DOHH2 (cell line): ENCODE results near the gene CLIC4.
"Not testable (repeated sequence)": the region's sequence is repeated elsewhere in the genome, so short reads cannot be mapped to it uniquely, and the experiment has no call there.

ENCODE experiments used
- H3F3A ChIP-seq: fragments of 200-600 bp; sonication (generic), shearing (Covaris generic); 2 replicates; pipeline ENCODE4 v1.6.0; 2016; ENCODE audit warnings: antibody characterized with exemption, mild to moderate bottlenecking; ENCODE audit not compliant: control insufficient read depth, insufficient read depth
- H3K27ac ChIP-seq: fragments of 200-600 bp; sonication (generic); 2 replicates; pipeline ENCODE4 v1.5.1; 2014; ENCODE audit warnings: low read depth, mild to moderate bottlenecking, low read length, moderate library complexity
- H3K27me3 ChIP-seq: fragments of 200-600 bp; sonication (generic); 2 replicates; pipeline ENCODE4 v1.6.1; 2014; ENCODE audit warnings: mild to moderate bottlenecking, low read length, mixed read lengths; ENCODE audit not compliant: control insufficient read depth
- H3K36me3 ChIP-seq: fragments of 200-600 bp; sonication (generic); 2 replicates; pipeline ENCODE4 v1.6.1; 2014; ENCODE audit warnings: mild to moderate bottlenecking, low read length, moderate library complexity, mixed read lengths; ENCODE audit not compliant: control insufficient read depth
- H3K4me1 ChIP-seq: fragments of 200-600 bp; sonication (generic); 2 replicates; pipeline ENCODE4 v1.6.1; 2014; ENCODE audit warnings: mild to moderate bottlenecking, low read length, mixed read lengths; ENCODE audit not compliant: control insufficient read depth
- H3K4me2 ChIP-seq: fragments of 200-600 bp; sonication (generic); 2 replicates; pipeline ENCODE4 v1.6.0; 2014; ENCODE audit warnings: mild to moderate bottlenecking, low read length, moderate library complexity
- H3K4me3 ChIP-seq: fragments of 200-600 bp; sonication (generic); 2 replicates; pipeline ENCODE4 v1.5.1; 2014; ENCODE audit warnings: mild to moderate bottlenecking, low read length, mixed read lengths
- H3K79me2 ChIP-seq: fragments of 200-600 bp; sonication (generic); 2 replicates; pipeline ENCODE4 v1.6.1; 2014; ENCODE audit warnings: mild to moderate bottlenecking, low read length, mixed read lengths; ENCODE audit not compliant: control insufficient read depth
- H3K9me2 ChIP-seq: fragments of 200-600 bp; sonication (generic); replicated peaks from 2 replicates; pipeline ENCODE4 v1.6.1; 2014; ENCODE audit warnings: mild to moderate bottlenecking, low read length, mixed read lengths; ENCODE audit not compliant: control insufficient read depth
- H3K9me3 ChIP-seq: fragments of 200-600 bp; sonication (generic); 2 replicates; pipeline ENCODE4 v1.6.1; 2014; ENCODE audit warnings: antibody characterized with exemption, low read length, mixed read lengths; ENCODE audit not compliant: control insufficient read depth, insufficient read depth
- H4K20me1 ChIP-seq: fragments of 200-600 bp; sonication (generic); 2 replicates; pipeline ENCODE4 v1.6.0; 2014; ENCODE audit warnings: low read depth, mild to moderate bottlenecking, antibody characterized with exemption, low read length, moderate library complexity; ENCODE audit not compliant: control insufficient read depth, insufficient read depth
- CTCF ChIP-seq: fragments of 200-600 bp; sonication (generic); IDR thresholded peaks from one replicate; pipeline ENCODE4 v1.5.1; 2014; ENCODE audit warnings: antibody characterized with exemption, mild to moderate bottlenecking, low read depth, low read length; ENCODE audit not compliant: poor library complexity, severe bottlenecking
- EZH2phosphoT487 ChIP-seq: fragments of 200-600 bp; sonication (generic); IDR thresholded peaks from 2 replicates; pipeline ENCODE4 v1.6.1; 2017; ENCODE audit warnings: borderline replicate concordance, mild to moderate bottlenecking, antibody characterized with exemption, low read length, moderate library complexity, mixed read lengths

The CLIC4 gene

GRCh38 chr1:24705260-24706073 lies 39.8 kb upstream of the CLIC4 start:
- Histone ChIP-seq H3K27me3 (no peaks in the 10 kb centered on the region), H3K79me2 (no peaks in the 10 kb centered on the region), H3K9me3 (no peaks in the 10 kb centered on the region), H3F3A (no peaks in the 10 kb centered on the region; the same call in 1 of the 2 replicates), H3K4me1 (peaks cover 18% of the 10 kb centered on the region), H4K20me1 (no peaks in the 10 kb centered on the region), H3K4me3 (peak overlapping the region; percentile 34), H3K36me3 (no peaks in the 10 kb centered on the region), H3K9me2 (no peaks in the 10 kb centered on the region), H3K27ac (no peak overlapping the region), H3K4me2 (peak overlapping the region; percentile 49)
- TF ChIP-seq CTCF (no peak), EZH2phosphoT487 (no peak)

GRCh38 chr1:24706074-24706389 lies 39.2 kb upstream of the CLIC4 start:
- not testable (repeated sequence) for H3K9me3 ChIP-seq, H3K27me3 ChIP-seq, H3K36me3 ChIP-seq, H3K4me3 ChIP-seq, H4K20me1 ChIP-seq, H3K27ac ChIP-seq, H3K79me2 ChIP-seq, H3K9me2 ChIP-seq, H3K4me2 ChIP-seq, H3F3A ChIP-seq
- H3K4me1 ChIP-seq = peaks cover 18% of the 10 kb centered on the region

- H3K27me3 ChIP-seq = no peaks in the 10 kb centered on the region
- no peaks in the 10 kb centered on the region for H3K79me2 ChIP-seq
- no peaks in the 10 kb centered on the region for H3K9me2 ChIP-seq
- H4K20me1 ChIP-seq = no peaks in the 10 kb centered on the region
- no peaks in the 10 kb centered on the region for H3K9me3 ChIP-seq
- no peak overlapping the region for H3K4me2 ChIP-seq
- H3K4me3 ChIP-seq = no peak overlapping the region
- TF ChIP-seq CTCF = no peak
- no peak for TF ChIP-seq EZH2phosphoT487
- no peak overlapping the region for H3K27ac ChIP-seq
- no peaks in the 10 kb centered on the region; the same call in 1 of the 2 replicates for H3F3A ChIP-seq
- peaks cover 18% of the 10 kb centered on the region for H3K4me1 ChIP-seq
- H3K36me3 ChIP-seq = no peaks in the 10 kb centered on the region
These were observed 37.6 kb upstream of the CLIC4 start for GRCh38 chr1:24707687-24708086.

GRCh38 chr1:24708938-24709337 lies 36.3 kb upstream of the CLIC4 start:
- no peaks in the 10 kb centered on the region; the same call in 1 of the 2 replicates for H3F3A ChIP-seq
- H3K27me3 ChIP-seq = no peaks in the 10 kb centered on the region
- H3K4me2 ChIP-seq = no peak overlapping the region
- H3K4me3 ChIP-seq = no peak overlapping the region
- H3K36me3 ChIP-seq = no peaks in the 10 kb centered on the region
- H3K79me2 ChIP-seq = no peaks in the 10 kb centered on the region
- no peak for TF ChIP-seq CTCF
- TF ChIP-seq EZH2phosphoT487 = no peak
- no peak overlapping the region for H3K27ac ChIP-seq
- no peaks in the 10 kb centered on the region for H4K20me1 ChIP-seq
- H3K9me3 ChIP-seq = no peaks in the 10 kb centered on the region
- no peaks in the 10 kb centered on the region for H3K9me2 ChIP-seq
- H3K4me1 ChIP-seq = peaks cover 18% of the 10 kb centered on the region
